Natural killer cell (primary cell): Measurements from ENCODE around the gene SERPINI1. TPM values are rescaled to one million over a fixed set of nuclear protein-coding genes. Genes with fewer than 3 reads are reported as not detected.
"Not testable (repeated sequence)": the region's sequence is repeated elsewhere in the genome, so short reads cannot be mapped to it uniquely, and the experiment has no call there.

Experiments used
- ATAC-seq, 3 donors: fragments of 150-1000 bp in 2 of 3; fragments of 200-7000 bp in 1 of 3; cut with Tn5 transposase; 1 replicate in 1 of 3; 2 replicates in 2 of 3; pipeline ENCODE4 v1.10.0; 2021; ENCODE audit warnings: mild to moderate bottlenecking in 2 of 3, moderate library complexity in 2 of 3
- DNase-seq, 2 donors: peaks; one replicate each; pipeline versions ENCODE4 v3.0.0 to v3.0.0-alpha.2; 2013 to 2021; ENCODE audit warnings: mixed read lengths in 1 of 2
- H3K27ac ChIP-seq: one replicate; pipeline ENCODE4 v1.5.1; 2013; ENCODE audit warnings: mild to moderate bottlenecking, low read length
- H3K27me3 ChIP-seq: one replicate; pipeline ENCODE4 v1.6.1; 2013; ENCODE audit warnings: low read length; ENCODE audit not compliant: control insufficient read depth, insufficient read depth
- H3K36me3 ChIP-seq: one replicate; pipeline ENCODE4 v1.6.1; 2013; ENCODE audit warnings: low read length; ENCODE audit not compliant: control insufficient read depth, insufficient read depth
- H3K4me1 ChIP-seq: one replicate; pipeline ENCODE4 v1.6.1; 2013; ENCODE audit warnings: low read length; ENCODE audit not compliant: control insufficient read depth, insufficient read depth
- H3K4me3 ChIP-seq: one replicate; pipeline ENCODE4 v1.5.1; 2013; ENCODE audit warnings: low read length
- H3K9me3 ChIP-seq: one replicate; pipeline ENCODE4 v1.6.1; 2013; ENCODE audit warnings: low read length; ENCODE audit not compliant: control insufficient read depth, insufficient read depth
- H3K27ac Mint-ChIP-seq, 2 donors: one replicate each; pipeline ENCODE4 v1.8.0; 2022; ENCODE audit warnings: mild to moderate bottlenecking in 2 of 2, mixed read lengths in 2 of 2, moderate library complexity in 1 of 2
- H3K27me3 Mint-ChIP-seq, 2 donors: one replicate each; pipeline ENCODE4 v1.8.0; 2022; ENCODE audit warnings: low read depth in 2 of 2, mixed read lengths in 2 of 2
- H3K36me3 Mint-ChIP-seq: one replicate; pipeline ENCODE4 v1.8.0; 2022; ENCODE audit warnings: mixed read lengths
- H3K4me1 Mint-ChIP-seq, 2 donors: one replicate each; pipeline ENCODE4 v1.8.0; 2022; ENCODE audit warnings: mixed read lengths in 2 of 2
- H3K4me3 Mint-ChIP-seq: one replicate; pipeline ENCODE4 v1.8.0; 2022; ENCODE audit warnings: mild to moderate bottlenecking, moderate library complexity, mixed read lengths
- H3K9me3 Mint-ChIP-seq, 2 donors: one replicate each; pipeline ENCODE4 v1.8.0; 2022; ENCODE audit warnings: mixed read lengths in 2 of 2
- WGBS: methylation state at CpG from one replicate; pipeline ENCODE4 v1.1.7; 2013; ENCODE audit warnings: missing lambda C conversion rate; ENCODE audit not compliant: insufficient coverage; 5-methylcytosine and 5-hydroxymethylcytosine counted together
- intact Hi-C: fragments of 100-400 bp; cut with micrococcal nuclease; formaldehyde crosslinking; loops from one replicate; pipeline ENCODE4 v1.14.2; 2022
- total RNA-seq, 4 donors: library from RNA; stranded (reverse); fragments of 120-200 nt in 1 of 4; gene quantifications; one replicate each; pipeline versions ENCODE4 v1.2.3 to v1.2.4, GENCODE V29; 2013 to 2022
- TF ChIP-seq, protein P1 (sequence below): fragments of 200-600 bp; IDR thresholded peaks from one replicate; pipeline ENCODE4 v1.8.0; 2022; ENCODE audit warnings: antibody characterized with exemption

SERPINI1 gene
- total RNA-seq, 3 donors from 2014 or later (not counting 1 experiment from before 2014, with no cell fraction given) = 5.6 to 9.3 (median 8.5) TPM

DNA sequence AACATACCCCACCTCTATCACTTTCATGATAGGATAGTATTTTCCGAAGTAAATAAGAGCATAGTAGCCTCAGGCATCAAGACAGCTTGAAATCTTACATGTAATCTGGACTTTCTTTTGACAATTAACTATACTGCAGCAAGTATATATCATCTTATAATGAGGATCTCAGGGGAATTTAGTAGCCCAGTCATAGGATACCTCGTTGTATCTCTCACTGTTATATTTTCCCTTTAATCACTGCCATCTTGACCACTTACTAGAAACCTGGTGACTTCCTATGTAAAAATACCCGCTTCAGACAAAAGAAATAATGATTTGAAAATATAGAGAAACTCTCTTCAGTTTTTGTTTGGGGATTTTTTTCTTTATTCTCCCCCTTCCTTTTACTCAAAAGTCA is 88.2 kb downstream of the SERPINI1 start:
- TF ChIP-seq, protein P1, sequence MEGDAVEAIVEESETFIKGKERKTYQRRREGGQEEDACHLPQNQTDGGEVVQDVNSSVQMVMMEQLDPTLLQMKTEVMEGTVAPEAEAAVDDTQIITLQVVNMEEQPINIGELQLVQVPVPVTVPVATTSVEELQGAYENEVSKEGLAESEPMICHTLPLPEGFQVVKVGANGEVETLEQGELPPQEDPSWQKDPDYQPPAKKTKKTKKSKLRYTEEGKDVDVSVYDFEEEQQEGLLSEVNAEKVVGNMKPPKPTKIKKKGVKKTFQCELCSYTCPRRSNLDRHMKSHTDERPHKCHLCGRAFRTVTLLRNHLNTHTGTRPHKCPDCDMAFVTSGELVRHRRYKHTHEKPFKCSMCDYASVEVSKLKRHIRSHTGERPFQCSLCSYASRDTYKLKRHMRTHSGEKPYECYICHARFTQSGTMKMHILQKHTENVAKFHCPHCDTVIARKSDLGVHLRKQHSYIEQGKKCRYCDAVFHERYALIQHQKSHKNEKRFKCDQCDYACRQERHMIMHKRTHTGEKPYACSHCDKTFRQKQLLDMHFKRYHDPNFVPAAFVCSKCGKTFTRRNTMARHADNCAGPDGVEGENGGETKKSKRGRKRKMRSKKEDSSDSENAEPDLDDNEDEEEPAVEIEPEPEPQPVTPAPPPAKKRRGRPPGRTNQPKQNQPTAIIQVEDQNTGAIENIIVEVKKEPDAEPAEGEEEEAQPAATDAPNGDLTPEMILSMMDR = no peak
- DNase-seq (no peak), ATAC-seq (no peak)
- Mint-ChIP-seq H3K4me3 (no peak overlapping the region), H3K36me3 (no peaks in the 10 kb centered on the region), H3K4me1 (no peaks in the 10 kb centered on the region), H3K27ac (no peak overlapping the region), H3K9me3 (no peaks in the 10 kb centered on the region), H3K27me3 (no peaks in the 10 kb centered on the region)
- Histone ChIP-seq H3K27me3 (no peaks in the 10 kb centered on the region), H3K27ac (no peak overlapping the region), H3K9me3 (no peaks in the 10 kb centered on the region), H3K36me3 (no peaks in the 10 kb centered on the region), H3K4me1 (no peaks in the 10 kb centered on the region), H3K4me3 (no peak overlapping the region)
- WGBS = 100% methylated on average over 2 of the region's 3 CpGs
- intact Hi-C loops = no loop called here

DNA sequence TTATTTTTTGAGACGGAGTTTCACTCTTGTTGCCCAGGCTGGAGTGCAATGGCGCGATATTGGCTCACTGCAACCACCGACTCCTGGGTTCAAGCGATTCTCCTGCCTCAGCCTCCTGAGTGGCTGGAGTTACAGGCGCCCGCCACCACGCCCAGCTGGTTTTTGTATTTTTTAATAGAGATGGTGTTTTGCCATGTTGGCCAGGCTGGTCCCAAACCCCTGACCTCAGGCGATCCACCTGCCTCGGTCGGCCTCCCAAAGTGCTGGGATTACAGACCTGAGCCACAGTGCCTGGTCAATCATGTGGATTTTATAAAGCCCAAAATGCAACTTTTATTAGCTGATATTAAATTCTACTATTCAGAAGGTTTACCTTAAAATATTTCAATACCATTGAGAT is 92.1 kb downstream of the SERPINI1 start:
- H3K36me3 Mint-ChIP-seq, H3K27me3 Mint-ChIP-seq, H3K27ac ChIP-seq, DNase-seq, H3K27me3 ChIP-seq, intact Hi-C loops, H3K4me1 ChIP-seq, H3K27ac Mint-ChIP-seq, H3K9me3 ChIP-seq, H3K4me3 ChIP-seq, H3K4me1 Mint-ChIP-seq, H3K9me3 Mint-ChIP-seq, H3K4me3 Mint-ChIP-seq, ATAC-seq, H3K36me3 ChIP-seq: not testable (repeated sequence)
- 96% methylated on average over 11 of the region's 11 CpGs for WGBS

DNA sequence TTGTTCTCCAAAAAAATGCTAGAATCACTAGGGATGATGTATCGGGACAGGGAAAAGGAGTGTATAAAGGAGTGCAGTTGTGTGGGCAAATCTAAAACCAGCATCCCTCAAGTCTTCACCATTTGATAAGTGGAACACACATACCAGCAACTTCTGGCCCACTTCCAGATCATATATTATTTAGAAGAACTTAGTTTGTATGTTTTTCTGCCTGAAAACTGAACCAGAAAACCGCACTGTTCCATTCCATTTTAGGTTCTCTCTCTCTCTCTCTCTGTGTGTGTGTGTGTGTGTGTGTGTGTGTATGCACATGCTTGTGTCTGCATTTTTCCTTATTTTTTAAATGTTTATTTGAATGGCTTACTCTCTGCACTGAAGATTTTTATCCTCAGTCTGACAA is 93.5 kb downstream of the SERPINI1 start:
- 0% methylated on average over 1 of the region's 2 CpGs for WGBS
- no peaks in the 10 kb centered on the region for H3K4me1 Mint-ChIP-seq
- Histone ChIP-seq H3K27ac (no peak overlapping the region), H3K4me3 (no peak overlapping the region), H3K36me3 (no peaks in the 10 kb centered on the region), H3K4me1 (no peaks in the 10 kb centered on the region), H3K9me3 (no peaks in the 10 kb centered on the region), H3K27me3 (no peaks in the 10 kb centered on the region)
- ATAC-seq = no peak
- intact Hi-C loops = no loop called here
- H3K27ac Mint-ChIP-seq = no peak overlapping the region
- H3K9me3 Mint-ChIP-seq = no peaks in the 10 kb centered on the region
- H3K36me3 Mint-ChIP-seq = no peaks in the 10 kb centered on the region
- H3K27me3 Mint-ChIP-seq = no peaks in the 10 kb centered on the region
- no peak overlapping the region for H3K4me3 Mint-ChIP-seq
- TF ChIP-seq, protein P1 = no peak
- no peak for DNase-seq

DNA sequence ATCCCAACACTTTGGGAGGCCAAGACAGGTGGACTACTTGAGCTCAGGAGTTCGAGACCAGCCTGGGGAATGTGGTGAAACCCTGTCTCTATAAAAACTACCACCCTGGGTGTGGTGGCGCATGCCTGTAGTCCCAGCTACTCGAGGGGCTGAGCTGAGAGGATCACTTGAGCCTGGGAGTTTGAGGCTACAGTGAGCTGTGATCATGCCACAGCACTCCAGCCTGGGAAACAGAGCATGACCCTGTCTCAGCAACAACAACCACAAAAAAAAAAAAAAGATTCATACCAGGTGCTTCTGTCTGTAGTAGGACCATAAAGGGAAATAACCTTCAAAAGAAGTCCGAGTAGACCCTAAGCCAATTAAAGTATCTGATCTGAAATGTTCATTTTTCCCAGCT is 94.5 kb downstream of the SERPINI1 start:
- Histone ChIP-seq H3K4me1 (no peaks in the 10 kb centered on the region), H3K36me3 (no peaks in the 10 kb centered on the region), H3K27ac (no peak overlapping the region), H3K27me3 (no peaks in the 10 kb centered on the region), H3K9me3 (no peaks in the 10 kb centered on the region), H3K4me3 (no peak overlapping the region)
- DNase-seq (no peak), ATAC-seq (no peak)
- H3K4me1 Mint-ChIP-seq = no peaks in the 10 kb centered on the region
- H3K4me3 Mint-ChIP-seq = no peak overlapping the region
- intact Hi-C loops = no loop called here
- no peaks in the 10 kb centered on the region for H3K36me3 Mint-ChIP-seq
- H3K27me3 Mint-ChIP-seq = no peaks in the 10 kb centered on the region
- no peak overlapping the region for H3K27ac Mint-ChIP-seq
- 46% methylated on average over 3 of the region's 4 CpGs for WGBS
- TF ChIP-seq, protein P1 = no peak
- H3K9me3 Mint-ChIP-seq = no peaks in the 10 kb centered on the region
